DMS53 treated with DMSO at 0.1 percent for 48 hours (cell line): ENCODE data around the gene CHST11.
"Not testable (repeated sequence)": the region's sequence is repeated elsewhere in the genome, so short reads cannot be mapped to it uniquely, and the experiment has no call there.

Experiments
- DNase-seq: peaks from one replicate; lab custom pipeline; 2025; ENCODE audit not compliant: unreplicated experiment; lab: John Stamatoyannopoulos, UW

CHST11 gene

DNA sequence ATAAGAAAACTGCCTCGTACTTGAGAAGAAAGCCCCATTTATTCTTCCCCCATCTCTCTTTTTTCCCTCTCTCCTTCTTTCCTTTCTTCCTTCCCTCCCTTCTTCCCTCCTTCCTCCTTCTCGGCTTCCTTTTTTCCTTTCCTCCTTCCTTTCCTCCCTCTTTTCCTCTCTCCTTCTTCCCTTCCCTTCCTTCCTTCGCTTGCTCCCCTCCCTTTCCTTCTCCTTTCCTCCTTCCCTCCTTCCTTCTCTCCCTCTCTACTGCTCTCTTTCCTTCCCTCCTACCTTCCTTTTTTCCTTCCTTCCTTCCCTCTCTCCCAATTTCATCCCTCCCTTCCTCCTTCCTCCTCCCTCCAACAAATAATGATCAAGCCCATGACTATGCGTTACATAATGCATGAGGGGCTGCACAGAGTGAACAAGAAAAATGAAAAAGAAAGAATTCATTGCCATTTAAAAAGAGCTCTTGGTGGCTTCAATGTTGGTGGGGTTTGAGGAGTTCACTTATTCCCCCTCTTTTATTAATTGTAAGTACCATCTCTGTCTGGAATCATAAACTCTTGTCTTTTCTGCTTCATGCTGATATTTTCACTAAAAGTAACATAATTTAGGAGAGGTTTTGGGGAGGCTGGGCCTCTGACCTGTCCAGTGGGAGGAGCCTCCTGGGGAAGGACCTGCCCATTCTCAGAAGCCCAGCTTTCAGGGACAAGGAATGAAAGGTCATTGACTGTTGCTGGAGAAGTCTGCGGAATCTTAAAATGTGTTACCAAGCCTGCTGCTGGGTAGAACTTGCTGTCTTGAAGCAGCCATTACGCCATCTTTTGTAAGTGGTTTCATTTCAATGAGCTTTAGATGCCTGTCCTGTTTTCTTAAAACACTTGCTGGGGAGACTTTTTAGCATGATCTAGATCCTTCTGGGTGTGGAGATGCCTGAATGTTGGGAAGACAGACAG lies 144.3 kb downstream of the CHST11 start:
- DNase-seq = no peak

DNA sequence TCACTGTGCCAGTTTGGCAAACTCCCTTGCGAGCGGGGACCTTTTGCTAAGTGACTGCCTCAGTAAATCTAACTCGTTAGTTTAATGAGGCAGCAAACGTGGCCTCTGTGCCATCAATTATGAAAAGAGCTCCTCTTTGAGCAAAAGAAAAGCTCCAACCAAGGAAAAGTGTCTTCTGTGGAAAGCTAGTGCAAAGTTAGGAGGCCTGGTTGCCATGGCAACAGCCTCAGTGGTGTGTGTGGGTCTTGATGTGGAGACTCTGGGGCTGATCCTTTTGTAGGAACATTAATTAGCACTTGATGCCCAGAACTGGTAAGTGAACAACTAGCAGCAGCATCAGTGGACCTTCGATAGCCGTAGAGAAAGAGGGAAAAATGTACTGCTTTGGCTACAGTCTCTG lies 145.7 kb downstream of the CHST11 start:
- DNase-seq = no peak

DNA sequence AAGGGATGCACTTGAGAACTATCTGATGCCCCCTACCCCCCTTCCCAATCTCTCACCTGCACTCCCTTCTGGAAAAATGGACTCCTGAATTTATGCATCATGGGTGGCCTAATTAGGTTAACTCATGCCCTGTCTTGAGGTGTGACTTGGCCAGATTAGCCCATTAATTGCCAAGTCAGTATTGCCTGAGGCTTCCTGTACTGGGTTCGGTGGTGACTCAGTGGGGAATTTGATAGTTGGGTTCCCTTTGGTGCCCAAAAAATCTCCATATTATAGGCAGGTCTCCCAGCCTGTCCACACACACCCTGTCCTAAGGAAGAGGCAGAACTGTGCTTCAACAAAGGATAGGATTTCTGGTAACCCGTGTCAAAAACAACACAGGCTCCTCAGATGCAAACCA lies 146.1 kb downstream of the CHST11 start:
- no peak for DNase-seq

DNA sequence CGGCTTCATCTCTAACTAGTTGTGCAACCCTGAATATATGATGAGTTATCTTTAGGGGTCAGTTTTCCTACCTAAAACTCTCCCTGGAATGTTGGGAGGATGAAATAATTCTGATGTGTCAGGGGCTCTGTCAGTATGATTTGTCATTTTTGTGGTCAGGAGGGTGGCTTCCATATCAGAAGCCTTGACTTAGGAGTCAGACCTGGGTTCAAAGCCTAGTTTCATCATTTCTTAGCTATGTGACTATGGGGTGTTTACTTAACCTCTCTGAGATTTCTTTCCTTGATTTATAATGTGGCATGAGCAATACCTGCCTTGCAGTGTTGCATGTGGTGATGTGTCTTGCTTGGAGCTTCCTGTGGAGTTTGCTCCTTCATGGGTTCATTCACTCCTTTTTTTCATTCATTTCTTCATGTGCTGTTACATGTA lies 146.8 kb downstream of the CHST11 start:
- no peak for DNase-seq

DNA sequence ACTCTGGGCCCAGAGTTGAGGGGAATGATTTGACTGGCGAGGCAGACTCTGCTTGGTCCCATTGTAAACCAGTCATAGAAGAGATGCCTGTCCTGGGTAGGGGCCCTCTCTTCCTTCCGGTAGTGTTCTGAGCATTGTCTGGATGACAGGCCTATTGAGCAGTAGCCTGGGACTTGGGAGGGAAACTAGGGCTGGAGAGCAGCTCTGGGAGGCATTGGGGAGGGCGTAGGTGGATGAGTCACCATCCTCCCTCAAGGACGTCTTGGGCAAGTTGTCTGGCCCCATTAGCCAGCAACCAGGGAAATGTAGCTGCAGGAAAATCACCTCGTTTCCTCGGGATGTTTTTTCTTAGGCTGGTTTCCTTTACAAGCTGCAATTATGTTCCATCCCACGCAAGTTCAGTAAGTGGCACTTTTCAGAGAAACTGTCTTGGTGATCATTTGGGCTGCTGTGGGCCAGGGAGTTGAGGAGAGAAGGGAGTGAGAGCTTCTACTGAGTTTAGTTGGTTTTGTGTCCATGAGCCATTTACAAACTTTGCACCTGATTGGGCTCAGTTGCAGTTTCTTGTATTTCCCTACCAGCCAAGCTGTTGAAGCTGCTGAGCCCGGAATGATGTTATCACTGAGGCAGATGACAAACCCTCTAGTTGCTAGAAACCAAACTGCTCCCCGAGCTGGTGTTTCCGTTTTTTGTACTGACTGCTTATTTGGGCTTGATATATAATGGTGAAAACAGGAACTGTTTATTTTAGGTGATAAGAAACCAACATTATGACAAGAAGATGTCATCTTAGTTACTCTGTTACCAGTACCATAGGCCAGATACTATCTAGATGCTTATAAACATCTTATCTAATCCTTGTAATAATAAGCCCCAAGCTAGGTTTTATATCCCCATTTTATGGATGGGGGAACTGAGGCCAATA lies 147.6 kb downstream of the CHST11 start:
- no peak for DNase-seq

DNA sequence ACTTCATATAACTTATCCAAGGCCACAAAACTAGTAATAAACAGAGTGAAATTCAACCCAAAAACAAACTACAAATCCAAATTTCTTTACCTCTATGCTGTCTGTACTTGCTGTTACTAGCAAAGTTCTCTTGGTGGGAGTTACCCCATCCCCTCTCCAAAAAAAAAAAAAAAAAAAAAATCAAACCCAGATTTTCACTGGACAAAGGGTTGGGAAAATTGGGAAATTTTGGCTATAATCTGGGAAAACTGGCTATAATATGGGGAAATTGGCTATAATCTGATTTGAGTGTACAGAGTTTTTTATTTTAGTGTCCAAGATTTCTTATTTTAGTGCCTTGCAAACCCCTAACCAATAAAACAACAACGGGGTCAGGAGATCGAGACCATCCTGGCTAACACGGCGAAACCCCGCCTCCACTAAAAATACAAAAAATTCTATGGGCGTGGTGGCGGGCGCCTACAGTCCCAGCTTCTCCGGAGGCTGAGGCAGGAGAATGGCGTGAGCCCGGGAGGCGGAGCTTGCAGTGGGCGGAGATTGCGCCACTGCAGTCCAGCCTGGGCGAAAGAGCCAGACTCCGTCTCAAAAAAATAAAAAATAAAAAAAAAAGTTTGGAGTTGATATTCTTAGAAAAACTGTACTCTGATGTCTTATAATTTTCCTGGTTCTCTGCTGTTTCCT lies 148.4 kb downstream of the CHST11 start:
- no peak for DNase-seq

DNA sequence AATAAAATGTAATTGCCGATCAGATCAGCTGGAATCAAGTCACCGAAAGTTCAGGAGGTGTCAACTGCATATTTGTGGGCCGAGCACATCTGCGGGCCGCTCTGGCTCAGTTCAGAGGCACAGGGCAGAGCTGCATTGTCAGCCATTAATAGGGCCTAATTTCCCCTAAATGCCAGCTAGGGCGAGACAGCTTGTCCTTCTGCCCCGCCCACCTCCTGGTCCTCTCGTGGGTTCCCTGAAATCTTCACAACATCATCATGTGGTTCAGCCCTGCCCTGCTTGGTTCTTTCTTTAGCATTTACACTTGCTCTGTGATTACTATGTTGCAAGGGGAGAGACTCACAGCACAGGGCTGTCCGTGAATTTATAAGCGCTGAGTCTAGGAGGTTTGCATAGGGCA lies 148.9 kb downstream of the CHST11 start:
- no peak for DNase-seq

DNA sequence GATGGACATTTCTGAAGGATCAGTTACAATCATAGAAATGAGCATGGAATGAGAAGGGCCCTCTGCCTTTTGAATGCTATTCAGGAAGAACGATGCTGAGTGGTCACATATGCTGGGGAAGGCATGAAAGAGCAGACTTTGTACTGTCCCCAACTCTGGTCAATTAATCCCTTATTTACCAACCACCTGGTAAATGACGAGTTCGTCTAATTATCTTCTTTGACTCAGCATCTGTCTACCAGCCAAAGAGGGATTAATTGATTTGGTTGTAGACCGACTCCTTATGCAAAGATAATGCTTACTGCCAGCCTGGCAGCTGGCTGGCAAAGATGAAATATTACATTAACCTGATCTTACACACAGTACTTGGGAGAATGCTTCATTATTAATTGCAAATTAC lies 152.2 kb downstream of the CHST11 start:
- no peak for DNase-seq

DNA sequence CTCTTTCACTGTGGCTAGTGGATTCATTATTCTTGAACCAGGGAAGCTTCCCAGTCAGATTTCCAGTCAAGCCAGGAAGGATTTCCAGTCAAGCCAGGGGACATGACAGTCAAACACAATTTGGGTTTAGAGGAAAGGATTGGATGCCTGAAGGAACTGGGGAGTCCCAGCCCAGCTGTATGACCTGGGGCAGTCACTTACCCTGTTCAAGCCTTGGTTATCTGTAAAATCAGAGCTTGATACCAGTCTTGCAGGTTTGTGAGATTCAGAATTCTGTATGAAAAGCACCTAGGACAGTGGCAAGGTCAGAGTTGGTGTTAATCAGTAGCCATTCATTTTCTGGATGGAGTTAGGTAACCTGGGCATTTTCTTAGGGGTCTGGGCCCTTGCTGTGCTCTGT lies 152.7 kb downstream of the CHST11 start:
- no peak for DNase-seq

DNA sequence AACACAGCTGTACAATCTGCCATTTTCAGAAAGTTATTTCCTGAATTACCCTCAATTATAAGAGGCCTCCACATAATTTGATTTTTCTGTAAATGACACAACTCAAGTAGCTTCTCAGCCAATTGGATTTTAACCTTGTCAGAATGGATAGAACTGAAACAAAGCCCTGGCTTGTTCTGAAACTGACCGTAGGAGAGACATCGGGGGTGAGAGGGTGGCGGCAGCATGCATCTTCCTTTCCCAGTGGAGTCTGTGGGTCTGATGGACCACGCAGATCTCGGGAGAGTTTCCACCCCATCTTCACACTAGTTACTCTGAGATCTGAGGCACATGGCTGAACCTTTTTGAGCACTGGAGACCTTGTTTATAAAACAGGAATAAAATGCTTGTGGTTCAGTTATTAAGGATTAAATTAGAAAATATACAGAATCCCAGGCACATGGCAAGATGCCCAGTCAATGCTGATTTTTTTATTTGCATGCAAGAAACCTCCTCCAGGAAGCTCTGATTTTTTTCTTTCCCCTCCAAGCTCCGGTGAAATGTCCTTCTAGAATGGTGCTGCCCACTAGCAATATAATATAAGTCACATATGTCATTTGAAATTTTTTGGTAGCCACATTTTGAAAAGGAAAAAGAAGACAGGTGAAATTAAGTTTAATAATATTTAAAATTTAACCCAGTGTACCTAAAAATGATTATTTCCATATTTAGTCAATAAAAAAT lies 153.9 kb downstream of the CHST11 start:
- DNase-seq = no peak

DNA sequence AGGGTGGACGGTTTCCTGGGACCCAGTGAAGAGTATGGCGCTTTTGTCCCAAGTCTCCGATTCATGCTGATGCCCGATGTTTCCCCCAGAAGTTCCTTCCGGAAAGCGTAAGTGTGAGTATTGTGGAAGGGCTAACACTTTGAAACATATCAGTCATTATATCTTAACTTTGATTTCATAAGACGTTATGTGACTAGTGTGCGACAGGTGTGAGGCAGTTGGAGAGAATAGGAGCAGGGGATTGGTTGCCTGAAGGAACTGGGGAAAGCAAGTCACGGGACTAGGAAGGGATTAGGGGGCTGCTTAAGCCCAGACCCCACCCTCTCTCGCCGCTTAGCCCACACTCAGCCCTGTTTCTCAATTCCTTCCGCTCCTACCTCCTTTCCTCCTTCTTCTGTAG lies 154.9 kb downstream of the CHST11 start:
- DNase-seq = no peak

DNA sequence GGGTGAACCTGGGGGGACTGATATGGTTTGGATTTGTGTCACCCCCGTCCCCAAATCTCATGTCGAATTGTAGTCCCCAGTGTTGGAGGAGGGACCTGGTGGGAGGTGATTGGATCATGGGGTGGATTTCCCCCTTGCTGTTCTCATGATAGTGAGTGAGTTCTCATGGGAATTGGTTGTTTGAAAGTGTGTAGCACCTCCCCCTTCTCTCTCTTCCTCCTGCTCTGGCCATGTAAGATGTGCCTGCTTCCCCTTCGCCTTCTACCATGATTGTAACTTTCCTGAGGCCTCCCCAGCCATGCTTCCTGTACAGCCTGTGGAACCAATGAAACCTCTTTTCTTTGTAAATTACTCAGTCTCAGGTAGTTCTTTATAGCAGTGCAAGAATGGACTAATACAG lies 156.6 kb downstream of the CHST11 start:
- DNase-seq = not testable (repeated sequence)

DNA sequence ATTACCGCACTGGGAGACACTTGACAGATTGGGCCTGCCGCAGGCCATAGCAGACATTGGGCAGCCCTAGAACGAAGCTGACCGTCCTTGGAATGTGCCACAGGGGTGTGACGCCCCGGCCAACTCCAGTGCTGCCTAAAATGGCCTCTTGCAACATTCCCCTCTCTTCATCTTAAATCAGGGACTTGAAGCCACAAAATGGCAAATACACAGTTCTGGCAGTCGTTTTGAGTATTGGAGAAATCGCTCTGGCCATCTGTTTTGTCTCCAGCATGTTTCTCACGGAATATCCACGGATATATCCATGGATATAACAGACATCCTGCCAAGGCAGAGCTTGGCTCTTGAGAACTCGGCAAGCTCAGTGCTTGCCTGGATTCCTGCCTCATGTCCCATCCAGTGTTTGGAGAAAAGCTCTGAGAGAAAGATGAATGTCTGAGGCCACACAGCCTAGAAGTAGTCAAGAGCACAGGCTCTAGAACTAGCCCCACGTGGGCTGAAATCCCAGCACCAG lies 158.4 kb downstream of the CHST11 start:
- DNase-seq = no peak

DNA sequence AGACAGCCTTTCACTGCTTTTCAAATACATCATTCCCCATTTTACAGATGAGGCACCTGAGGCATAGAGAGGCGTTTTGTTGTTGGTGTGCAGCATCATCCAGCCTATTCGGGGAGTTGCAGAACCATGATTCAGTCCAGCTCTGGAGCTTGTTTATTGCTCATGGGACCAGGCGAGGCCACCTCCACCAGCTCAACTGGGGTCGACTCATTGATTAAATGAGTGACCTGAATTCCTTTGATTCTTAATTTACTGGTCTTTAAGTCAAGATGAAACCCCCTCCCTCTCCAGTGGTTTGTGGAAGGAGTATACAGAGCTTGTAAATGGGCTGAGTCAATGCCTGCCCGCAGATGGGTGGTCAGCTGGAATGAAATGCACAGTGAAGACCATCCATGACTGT lies 161.9 kb downstream of the CHST11 start:
- DNase-seq = no peak

DNA sequence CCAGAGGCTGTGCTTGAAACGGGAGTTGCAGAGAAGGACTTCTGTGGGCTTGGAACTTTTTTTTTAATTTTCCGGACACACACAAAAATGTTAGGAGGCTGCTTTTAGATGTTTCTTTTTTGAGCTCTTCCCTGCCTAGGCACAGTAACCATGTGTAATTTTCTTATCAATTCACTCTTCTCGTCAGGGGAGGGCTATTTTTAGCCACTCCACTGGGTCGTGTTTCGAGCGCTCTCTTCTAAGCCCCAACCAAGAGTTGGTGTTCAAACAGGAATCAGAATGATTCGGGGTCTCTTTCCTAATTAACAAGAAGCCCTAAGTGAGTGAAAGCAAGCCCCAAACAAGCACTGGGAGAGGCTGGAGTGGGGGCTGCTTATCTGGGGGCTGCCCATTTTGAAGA lies 162.6 kb downstream of the CHST11 start:
- no peak for DNase-seq

DNA sequence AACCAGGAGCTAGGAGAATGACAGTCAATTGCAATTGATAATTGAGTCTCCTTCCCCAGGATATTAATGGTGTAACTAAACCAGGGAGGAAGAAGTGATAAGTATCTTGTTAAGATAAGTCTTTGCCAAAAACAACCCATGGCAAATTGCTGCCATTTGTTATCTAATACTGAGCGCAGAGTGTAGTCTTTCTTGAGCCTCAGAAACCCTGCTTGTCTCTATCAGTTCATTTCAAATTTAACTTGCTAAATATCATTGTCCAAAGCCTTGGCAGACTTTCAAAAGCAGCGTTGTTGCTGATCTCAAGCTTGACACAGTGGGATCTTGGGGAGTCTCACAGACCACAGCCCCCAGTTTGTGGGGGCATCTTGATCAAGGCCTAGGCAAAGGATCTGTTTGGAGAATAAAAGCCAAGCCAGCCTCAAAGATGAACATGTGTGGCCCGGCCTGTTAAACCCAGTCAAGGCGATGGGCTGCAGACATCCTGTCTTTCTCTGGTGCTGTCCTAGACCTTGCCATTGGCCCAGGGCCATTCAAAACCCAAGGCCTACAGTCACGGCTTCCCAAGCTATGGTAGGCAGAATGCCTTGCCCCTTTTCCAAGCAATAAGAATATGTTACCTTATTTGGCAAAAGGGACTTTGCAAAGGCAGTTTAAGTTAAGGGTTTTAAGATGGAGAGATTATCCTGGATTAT lies 164.2 kb downstream of the CHST11 start:
- DNase-seq = no peak

DNA sequence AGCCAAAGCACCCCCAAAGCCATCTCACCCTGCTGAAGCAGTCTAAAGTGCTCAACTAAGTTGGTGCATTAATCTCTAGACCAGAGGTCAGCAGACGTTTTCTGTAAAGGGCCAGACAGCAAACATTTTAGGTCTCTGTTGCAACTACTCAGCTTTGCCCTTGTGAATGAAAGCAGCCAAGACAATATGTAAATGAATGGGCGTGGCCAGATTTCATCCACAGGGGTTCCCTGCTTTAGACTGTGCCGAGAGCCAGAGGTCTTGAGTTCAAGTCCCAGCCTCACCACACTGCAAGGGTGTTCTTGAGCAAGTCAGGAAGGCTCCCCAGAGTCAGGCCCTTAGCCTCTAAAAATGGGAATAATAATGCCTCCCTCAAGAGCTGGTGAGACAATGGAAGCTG lies 166.2 kb downstream of the CHST11 start:
- DNase-seq = no peak

DNA sequence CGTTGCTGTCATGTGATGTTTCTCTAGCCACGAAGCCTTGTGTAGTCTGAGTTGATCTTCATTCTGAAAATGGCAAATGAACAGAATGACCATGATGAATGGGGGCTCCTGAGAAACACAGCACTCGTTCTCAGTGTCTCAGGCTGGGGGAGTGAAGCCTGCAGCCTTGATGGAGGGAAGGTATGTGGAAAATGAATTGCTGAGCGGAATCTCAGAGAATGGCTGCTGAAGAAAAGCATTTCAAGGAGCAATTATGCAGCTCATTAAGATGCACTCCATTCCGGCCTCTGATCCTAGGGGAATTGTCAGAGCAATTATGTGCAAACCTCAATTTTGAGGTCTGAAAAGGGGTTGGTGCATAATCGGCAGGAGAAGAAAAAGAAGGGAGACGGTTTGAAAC lies 167.1 kb downstream of the CHST11 start:
- no peak for DNase-seq

DNA sequence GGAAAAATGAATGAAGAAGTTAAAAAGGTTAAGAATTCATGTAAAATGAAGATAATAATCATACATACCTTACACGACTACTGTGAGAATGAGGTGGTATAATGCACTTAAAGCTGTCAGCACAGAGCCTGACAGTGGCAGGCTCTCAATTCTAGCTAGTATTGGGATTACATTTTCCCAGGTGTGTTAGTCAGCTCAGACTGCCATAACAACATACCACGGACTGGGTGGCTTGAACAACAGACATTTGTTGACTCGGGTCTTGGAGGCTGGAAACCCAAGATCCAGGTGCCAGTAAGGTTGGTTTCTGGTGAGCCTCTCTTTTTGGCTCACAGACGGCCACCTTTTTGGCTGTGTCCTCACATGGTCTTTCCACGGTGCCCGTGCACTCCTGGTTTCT lies 167.8 kb downstream of the CHST11 start:
- no peak for DNase-seq
